CD14-positive monocyte (primary cell): ENCODE measurements around the gene CDK5RAP2. TPM values are rescaled to one million over a fixed set of nuclear protein-coding genes. Genes with fewer than 3 reads are reported as not detected.

ENCODE experiments used
- DNase-seq, 3 donors: peaks; one replicate each; pipeline ENCODE4 v3.0.0-alpha.2; 2011 to 2022
- H2AFZ ChIP-seq: 2 replicates; pipeline ENCODE4 v1.6.0; 2012; ENCODE audit warnings: mild to moderate bottlenecking, low read depth, low read length, inconsistent platforms; ENCODE audit not compliant: insufficient read depth, poor library complexity, severe bottlenecking
- H3K27ac ChIP-seq, 2 donors: 1 replicate in 1 of 2; 2 replicates in 1 of 2; pipeline ENCODE4 v1.5.1; 2012 to 2013; ENCODE audit warnings: low read length in 2 of 2, control low read depth in 1 of 2, inconsistent platforms in 1 of 2, low read depth in 1 of 2, mild to moderate bottlenecking in 1 of 2
- H3K27me3 ChIP-seq, 2 donors: one replicate each; pipeline versions ENCODE4 v1.6.0 to v1.6.1; 2011 to 2013; ENCODE audit warnings: low read length in 2 of 2; ENCODE audit not compliant: control insufficient read depth in 2 of 2, insufficient read depth in 2 of 2
- H3K36me3 ChIP-seq, 2 donors: replicated peaks in 1 of 2; 1 replicate in 1 of 2; 2 replicates in 1 of 2; pipeline versions ENCODE4 v1.5.1 to v1.6.1; 2012 to 2013; ENCODE audit warnings: low read length in 2 of 2, control low read depth in 1 of 2, inconsistent platforms in 1 of 2, mild to moderate bottlenecking in 1 of 2; ENCODE audit not compliant: insufficient read depth in 2 of 2, control insufficient read depth in 1 of 2
- H3K4me1 ChIP-seq, 2 donors: 1 replicate in 1 of 2; 2 replicates in 1 of 2; pipeline versions ENCODE4 v1.5.1 to v1.6.1; 2012 to 2013; ENCODE audit warnings: low read length in 2 of 2, control low read depth in 1 of 2, inconsistent platforms in 1 of 2, mild to moderate bottlenecking in 1 of 2, moderate library complexity in 1 of 2; ENCODE audit not compliant: insufficient read depth in 2 of 2, control insufficient read depth in 1 of 2
- H3K4me2 ChIP-seq: replicated peaks from 2 replicates; pipeline ENCODE3; 2012; ENCODE audit warnings: low read length, moderate library complexity, mild to moderate bottlenecking; ENCODE audit not compliant: poor library complexity, severe bottlenecking; ENCODE audit errors: extremely low read depth
- H3K4me3 ChIP-seq, 3 experiments: fragments of 200-600 bp in 1 of 3; sonication (generic) in 1 of 3; replicated peaks in 1 of 3; 1 replicate in 2 of 3; 2 replicates in 1 of 3; pipeline ENCODE4 v1.5.1; 2011 to 2013; ENCODE audit warnings: low read length in 3 of 3, mild to moderate bottlenecking in 3 of 3, control low read depth in 2 of 3, low read depth in 2 of 3, inconsistent platforms in 1 of 3, moderate library complexity in 1 of 3
- H3K79me2 ChIP-seq: 2 replicates; pipeline ENCODE4 v1.6.0; 2012; ENCODE audit warnings: mild to moderate bottlenecking, control low read depth, inconsistent platforms, low read length, moderate library complexity; ENCODE audit not compliant: insufficient read depth
- H3K9ac ChIP-seq: 2 replicates; pipeline ENCODE4 v1.6.0; 2017; ENCODE audit warnings: low read length, mild to moderate bottlenecking; ENCODE audit not compliant: insufficient read depth, poor library complexity, severe bottlenecking
- H3K9me3 ChIP-seq, 2 donors: replicated peaks in 1 of 2; 1 replicate in 1 of 2; 2 replicates in 1 of 2; pipeline versions ENCODE4 v1.5.1 to v1.6.1; 2012 to 2013; ENCODE audit warnings: low read length in 2 of 2, control low read depth in 1 of 2; ENCODE audit not compliant: control insufficient read depth in 1 of 2, insufficient read depth in 1 of 2
- H4K20me1 ChIP-seq: 2 replicates; pipeline ENCODE4 v1.6.0; 2012; ENCODE audit warnings: mild to moderate bottlenecking, low read length, control low read depth, moderate library complexity; ENCODE audit not compliant: insufficient read depth
- H3K27ac Mint-ChIP-seq, 7 donors: one replicate each; pipeline ENCODE4 v1.8.0; 2020; ENCODE audit warnings: mild to moderate bottlenecking in 7 of 7, mixed read lengths in 7 of 7, moderate library complexity in 6 of 7, inconsistent platforms in 2 of 7
- H3K27me3 Mint-ChIP-seq, 3 donors: one replicate each; pipeline ENCODE4 v1.8.0; 2021 to 2022; ENCODE audit warnings: low read depth in 3 of 3, mild to moderate bottlenecking in 3 of 3, mixed read lengths in 3 of 3, moderate library complexity in 3 of 3, inconsistent platforms in 1 of 3
- H3K36me3 Mint-ChIP-seq, 2 donors: one replicate each; pipeline ENCODE4 v1.8.0; 2020; ENCODE audit warnings: mixed read lengths in 2 of 2, inconsistent platforms in 1 of 2, mild to moderate bottlenecking in 1 of 2
- H3K4me1 Mint-ChIP-seq: one replicate; pipeline ENCODE4 v1.8.0; 2020; ENCODE audit warnings: mild to moderate bottlenecking, mixed read lengths
- H3K4me3 Mint-ChIP-seq, 2 donors: one replicate each; pipeline ENCODE4 v1.8.0; 2020; ENCODE audit warnings: mild to moderate bottlenecking in 2 of 2, mixed read lengths in 2 of 2, moderate library complexity in 1 of 2
- H3K9me3 Mint-ChIP-seq, 7 donors: one replicate each; pipeline ENCODE4 v1.8.0; 2020 to 2022; ENCODE audit warnings: mixed read lengths in 7 of 7, mild to moderate bottlenecking in 6 of 7, moderate library complexity in 6 of 7, inconsistent platforms in 2 of 7
- WGBS: methylation state at CpG from one replicate; pipeline ENCODE4 v1.1.5; 2013; ENCODE audit warnings: missing lambda C conversion rate; ENCODE audit not compliant: insufficient coverage; 5-methylcytosine and 5-hydroxymethylcytosine counted together
- intact Hi-C, 2 donors: fragments of 100-400 bp; cut with micrococcal nuclease; formaldehyde crosslinking; loops; one replicate each; pipeline versions ENCODE4 v1.15.0 to v1.15.1; 2023
- polyA plus RNA-seq, 3 donors: library from polyadenylated mRNA; depleted of rRNA in 1 of 3; unstranded in 2 of 3; stranded (reverse) in 1 of 3; fragments of 300-500 nt in 2 of 3; fragments of >200 nt in 1 of 3; fragmentation: Illumina TruSeq in 2 of 3; gene quantifications; 1 replicate in 2 of 3; 2 replicates in 1 of 3; pipeline ENCODE4 v1.2.3, GENCODE V29; 2012 to 2021
- TF ChIP-seq, protein P1 (sequence below): fragments of 200-600 bp; IDR thresholded peaks from one replicate; pipeline ENCODE4 v1.8.0; 2022; ENCODE audit warnings: antibody characterized with exemption, mild to moderate bottlenecking

CDK5RAP2 gene
- polyA plus RNA-seq, 3 donors, result 2.0 to 13.7 (median 6.1) TPM

- H3K4me1 ChIP-seq, result no peaks in the 10 kb centered on the region
- Mint-ChIP-seq H3K36me3 (peaks cover 52 to 59% of the 10 kb centered on the region in 2 donors), H3K9me3 (no peaks in the 10 kb centered on the region), H3K4me1 (peaks cover 2% of the 10 kb centered on the region), H3K27me3 (peaks cover 0 to 2% (median 0%) of the 10 kb centered on the region in 3 donors), H3K27ac (no peak overlapping the region), H3K4me3 (no peak overlapping the region)
- H3K27ac ChIP-seq, result no peak overlapping the region
- no peaks in the 10 kb centered on the region for H4K20me1 ChIP-seq
- TF ChIP-seq, protein P1, sequence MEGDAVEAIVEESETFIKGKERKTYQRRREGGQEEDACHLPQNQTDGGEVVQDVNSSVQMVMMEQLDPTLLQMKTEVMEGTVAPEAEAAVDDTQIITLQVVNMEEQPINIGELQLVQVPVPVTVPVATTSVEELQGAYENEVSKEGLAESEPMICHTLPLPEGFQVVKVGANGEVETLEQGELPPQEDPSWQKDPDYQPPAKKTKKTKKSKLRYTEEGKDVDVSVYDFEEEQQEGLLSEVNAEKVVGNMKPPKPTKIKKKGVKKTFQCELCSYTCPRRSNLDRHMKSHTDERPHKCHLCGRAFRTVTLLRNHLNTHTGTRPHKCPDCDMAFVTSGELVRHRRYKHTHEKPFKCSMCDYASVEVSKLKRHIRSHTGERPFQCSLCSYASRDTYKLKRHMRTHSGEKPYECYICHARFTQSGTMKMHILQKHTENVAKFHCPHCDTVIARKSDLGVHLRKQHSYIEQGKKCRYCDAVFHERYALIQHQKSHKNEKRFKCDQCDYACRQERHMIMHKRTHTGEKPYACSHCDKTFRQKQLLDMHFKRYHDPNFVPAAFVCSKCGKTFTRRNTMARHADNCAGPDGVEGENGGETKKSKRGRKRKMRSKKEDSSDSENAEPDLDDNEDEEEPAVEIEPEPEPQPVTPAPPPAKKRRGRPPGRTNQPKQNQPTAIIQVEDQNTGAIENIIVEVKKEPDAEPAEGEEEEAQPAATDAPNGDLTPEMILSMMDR, result no peak
- peaks cover 53% of the 10 kb centered on the region for H3K79me2 ChIP-seq
- intact Hi-C loops, result loop anchor here in 1 of 2 donors (10.0 kb wide), 1 partner anchor 1522 kb away; the partner anchor contains the start of gene TTLL11
- H3K9me3 ChIP-seq, result no peaks in the 10 kb centered on the region
- no peak overlapping the region for H3K4me2 ChIP-seq
- no peak overlapping the region for H3K9ac ChIP-seq
- H3K27me3 ChIP-seq, result no peaks in the 10 kb centered on the region
- H2AFZ ChIP-seq, result no peak overlapping the region
- DNase-seq, result no peak
- H3K4me3 ChIP-seq, result no peak overlapping the region
- H3K36me3 ChIP-seq, result peaks cover 43 to 58% of the 10 kb centered on the region in 2 donors
- 100% methylated on average over 1 of the region's 1 CpG for WGBS
These were observed 7.5 kb downstream of the CDK5RAP2 start for GRCh38 chr9:120572472-120572871.

DNA sequence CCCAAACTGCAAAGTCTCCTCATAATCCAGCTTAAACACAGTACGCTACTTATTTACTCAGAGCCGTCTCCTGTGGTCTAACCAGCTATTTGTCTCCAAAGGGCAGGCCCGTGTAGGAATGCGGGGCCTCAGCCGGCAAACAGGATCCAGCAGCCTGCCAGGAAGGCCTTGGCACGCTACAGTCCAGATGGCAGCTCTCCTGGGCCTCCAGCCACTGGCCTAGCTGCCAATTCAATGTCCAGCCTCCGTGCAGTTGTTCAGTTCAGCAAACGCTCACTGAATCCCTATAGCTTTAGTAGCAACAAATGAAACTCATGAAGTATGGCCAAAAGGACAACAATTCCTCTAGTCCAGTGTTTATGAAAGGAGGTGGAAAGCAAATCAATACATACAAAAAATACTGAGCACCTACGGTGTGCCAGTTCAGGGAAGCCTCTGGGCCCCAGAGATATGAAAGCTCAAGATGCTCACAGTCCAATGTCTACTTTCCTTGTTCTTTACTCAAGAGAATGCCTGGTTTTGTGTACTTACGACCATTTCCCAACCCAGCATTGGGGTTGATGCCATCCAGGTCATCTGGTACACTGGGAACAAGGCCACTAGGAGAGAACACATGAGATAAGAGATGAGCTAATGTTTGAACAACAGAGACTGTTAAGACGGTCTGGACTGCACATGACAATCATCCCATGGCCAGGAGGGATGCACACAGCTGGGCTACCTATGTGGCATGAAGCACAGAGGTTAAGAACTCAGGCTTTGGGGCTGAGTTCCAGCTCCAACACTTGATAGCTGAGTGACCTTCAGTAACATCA lies 8.3 kb downstream of the CDK5RAP2 start:
- WGBS, result 100% methylated on average over 6 of the region's 11 CpGs

More for the DNA sequence above, 8.3 kb downstream of the CDK5RAP2 start:
- Mint-ChIP-seq H3K36me3 (peaks cover 57 to 58% of the 10 kb centered on the region in 2 donors), H3K27ac (no peak overlapping the region), H3K9me3 (no peaks in the 10 kb centered on the region), H3K4me3 (no peak overlapping the region), H3K27me3 (peaks cover 0 to 2% (median 0%) of the 10 kb centered on the region in 3 donors), H3K4me1 (peaks cover 2% of the 10 kb centered on the region)
- H3K9me3 ChIP-seq, result no peaks in the 10 kb centered on the region
- no peak overlapping the region for H3K4me3 ChIP-seq
- no peak overlapping the region for H3K27ac ChIP-seq
- no peaks in the 10 kb centered on the region for H3K27me3 ChIP-seq
- TF ChIP-seq, protein P1, result no peak
- H3K9ac ChIP-seq, result no peak overlapping the region
- no peaks in the 10 kb centered on the region for H4K20me1 ChIP-seq
- H3K4me2 ChIP-seq, result no peak overlapping the region
- H2AFZ ChIP-seq, result no peak overlapping the region
- no peak for DNase-seq
- H3K36me3 ChIP-seq, result peaks cover 51 to 63% of the 10 kb centered on the region in 2 donors
- H3K4me1 ChIP-seq, result no peaks in the 10 kb centered on the region
- intact Hi-C loops, result loop anchor here in 1 of 2 donors (10.0 kb wide), 1 partner anchor 1523 kb away; the partner anchor contains the start of gene TTLL11
- peaks cover 44% of the 10 kb centered on the region for H3K79me2 ChIP-seq
